ENCODE data around the gene PKNOX2.

GRCh38 chr11:125225401-125225800, 60.9 kb downstream of the PKNOX2 start:
- TF ChIP-seq REST (IDR thresholded peaks at IDR 0.05; ENCODE audit: insufficient read depth in 1 of 2, low read depth in 2 of 2, low read length in 2 of 2) (no peak), POLR2AphosphoS5 (IDR thresholded peaks at IDR 0.05; ENCODE audit: low read depth, low read length) (no peak), TAF1 (IDR thresholded peaks at IDR 0.05; ENCODE audit: borderline replicate concordance, insufficient read depth, low read length) (no peak)
